Activated CD4-positive, alpha-beta memory T cell treated with anti-CD3 and anti-CD28 coated beads for 36 hours (primary cell): ENCODE data around the gene HCK. TPM values are rescaled to one million over a fixed set of nuclear protein-coding genes. Genes with fewer than 3 reads are reported as not detected.
A peak's percentile ranks its signal among the peaks of the same experiment; 100 is the strongest.
"Not testable (repeated sequence)": the region's sequence is repeated elsewhere in the genome, so short reads cannot be mapped to it uniquely, and the experiment has no call there.

Experiments used
- CTCF ChIA-PET: fragments of 350-600 bp; sonication (Branson Sonifier 250); formaldehyde crosslinking; loops from one replicate; lab custom pipeline; 2021; ENCODE audit warnings: antibody characterized with exemption, inconsistent platforms; lab: Charles Lee
- POLR2A ChIA-PET: fragments of 350-600 bp; sonication (Branson Sonifier 250); formaldehyde crosslinking; loops from one replicate; lab custom pipeline; 2021; ENCODE audit warnings: antibody characterized with exemption; lab: Charles Lee
- DNase-seq: peaks from one replicate; pipeline ENCODE4 v3.0.0-alpha.2; 2020
- H3K27ac Mint-ChIP-seq: one replicate; pipeline ENCODE4 v1.8.0; 2021; ENCODE audit warnings: mixed read lengths
- H3K27me3 Mint-ChIP-seq: one replicate; pipeline ENCODE4 v1.8.0; 2021; ENCODE audit warnings: mixed read lengths
- H3K36me3 Mint-ChIP-seq: one replicate; pipeline ENCODE4 v1.8.0; 2021; ENCODE audit warnings: mixed read lengths
- H3K4me1 Mint-ChIP-seq: one replicate; pipeline ENCODE4 v1.8.0; 2021; ENCODE audit warnings: low read depth, mixed read lengths
- H3K4me3 Mint-ChIP-seq: one replicate; pipeline ENCODE4 v1.8.0; 2021; ENCODE audit warnings: mild to moderate bottlenecking, mixed read lengths
- H3K9me3 Mint-ChIP-seq: one replicate; pipeline ENCODE4 v1.8.0; 2021; ENCODE audit warnings: mixed read lengths
- intact Hi-C: fragments of 100-400 bp; cut with micrococcal nuclease; formaldehyde crosslinking; loops from one replicate; pipeline ENCODE4 v1.15.1; 2023
- total RNA-seq, 2 experiments: library from RNA; stranded (reverse); gene quantifications; one replicate each; pipeline ENCODE4 v1.2.3, GENCODE V29; 2021

The HCK gene
- total RNA-seq, 2 experiments from 2014 or later = not detected

DNA sequence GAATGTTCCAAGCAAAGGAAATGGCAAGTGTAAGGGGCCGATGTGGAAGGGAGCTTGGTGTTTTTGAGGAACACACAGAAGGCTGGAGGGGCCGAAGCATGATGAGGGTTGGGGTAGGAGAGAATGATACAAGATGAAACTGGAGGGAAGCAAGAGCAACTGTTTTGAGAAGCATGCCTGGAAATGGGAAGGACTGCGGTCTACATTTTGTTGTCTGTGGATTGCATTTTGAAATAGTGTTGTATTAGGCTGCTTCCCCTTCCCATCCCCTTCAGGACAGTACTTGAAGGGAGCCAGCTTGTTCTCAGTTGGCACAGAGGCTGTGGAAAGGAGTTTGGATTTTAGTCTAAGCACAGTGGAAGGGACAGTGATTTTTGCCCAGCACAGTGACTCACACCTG lies 59.7 kb downstream of the HCK start:
- no peak for DNase-seq
- POLR2A ChIA-PET = no interaction called here

DNA sequence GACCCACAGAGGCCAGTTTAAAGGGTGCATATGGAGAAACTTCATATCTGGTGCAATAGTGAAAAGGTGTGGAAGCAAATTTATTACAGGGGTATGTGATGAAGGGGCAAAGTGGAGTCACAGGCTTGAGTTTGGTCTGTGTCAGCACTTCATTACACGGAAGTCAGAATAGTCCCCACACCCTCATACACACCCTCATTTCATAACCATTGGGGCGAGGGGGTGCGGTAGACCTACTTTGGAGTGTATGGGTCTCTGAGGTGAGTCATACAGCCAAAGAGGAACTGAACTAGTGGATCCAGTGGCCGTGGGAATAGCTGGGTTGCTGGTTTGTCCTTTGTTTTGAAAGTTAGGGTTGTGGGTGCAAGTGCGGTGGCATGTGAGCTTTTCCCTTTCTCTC lies 60.8 kb downstream of the HCK start:
- no peaks in the 10 kb centered on the region for H3K9me3 Mint-ChIP-seq
- no peak overlapping the region for H3K27ac Mint-ChIP-seq
- H3K36me3 Mint-ChIP-seq = peaks cover 10% of the 10 kb centered on the region
- no peaks in the 10 kb centered on the region for H3K27me3 Mint-ChIP-seq
- H3K4me3 Mint-ChIP-seq = no peak overlapping the region
- ChIA-PET POLR2A (no interaction called here), CTCF (no interaction called here)
- intact Hi-C loops = no loop called here
- peak; percentile 42 for DNase-seq
- H3K4me1 Mint-ChIP-seq = peaks cover 59% of the 10 kb centered on the region

More for the DNA sequence above, 59.7 kb downstream of the HCK start:
- Mint-ChIP-seq H3K27me3 (no peaks in the 10 kb centered on the region), H3K4me3 (no peak overlapping the region), H3K36me3 (peaks cover 10% of the 10 kb centered on the region), H3K27ac (peak overlapping the region; percentile 21), H3K9me3 (no peaks in the 10 kb centered on the region), H3K4me1 (peaks cover 53% of the 10 kb centered on the region)
- intact Hi-C loops = no loop called here
- CTCF ChIA-PET = interaction anchor here (1.6 kb wide), 1 partner anchor 20 kb away, joined by 4 read pairs; no protein-coding TSS in a partner anchor

DNA sequence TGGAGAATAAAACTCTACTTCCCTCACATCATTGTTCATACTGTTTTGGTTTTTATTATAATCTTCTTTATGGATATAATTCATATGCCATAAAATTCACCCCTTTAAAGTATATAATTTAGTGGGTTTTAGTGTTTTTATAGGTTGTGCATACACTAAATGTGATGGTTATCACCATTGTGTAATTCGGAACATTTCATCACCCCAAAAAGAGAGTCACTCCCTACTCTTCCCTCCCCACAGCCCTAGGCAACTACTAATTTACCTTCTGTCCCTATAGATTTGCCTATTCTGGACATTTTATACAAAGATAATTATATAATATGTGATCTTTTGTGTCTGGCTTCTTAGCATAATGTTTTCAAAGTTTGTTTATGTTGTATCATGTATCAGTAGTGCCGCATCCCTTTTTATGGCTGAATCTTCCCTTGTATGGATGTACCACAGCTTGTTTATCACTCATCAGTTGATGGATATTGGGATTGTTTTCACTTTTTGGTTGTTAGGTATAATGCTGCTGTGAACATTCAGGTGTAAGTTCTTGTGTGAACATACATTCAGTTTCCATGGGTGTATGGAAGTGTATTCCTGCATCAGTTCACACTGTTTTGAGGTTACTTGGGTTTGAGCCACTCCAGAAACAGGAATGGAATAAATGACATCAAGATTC lies 61.7 kb downstream of the HCK start:
- ChIA-PET POLR2A (no interaction called here), CTCF (no interaction called here)
- Mint-ChIP-seq H3K4me1 (peaks cover 62% of the 10 kb centered on the region), H3K36me3 (peaks cover 10% of the 10 kb centered on the region), H3K27me3 (no peaks in the 10 kb centered on the region), H3K9me3 (no peaks in the 10 kb centered on the region), H3K4me3 (no peak overlapping the region), H3K27ac (no peak overlapping the region)
- intact Hi-C loops = no loop called here
- no peak for DNase-seq

DNA sequence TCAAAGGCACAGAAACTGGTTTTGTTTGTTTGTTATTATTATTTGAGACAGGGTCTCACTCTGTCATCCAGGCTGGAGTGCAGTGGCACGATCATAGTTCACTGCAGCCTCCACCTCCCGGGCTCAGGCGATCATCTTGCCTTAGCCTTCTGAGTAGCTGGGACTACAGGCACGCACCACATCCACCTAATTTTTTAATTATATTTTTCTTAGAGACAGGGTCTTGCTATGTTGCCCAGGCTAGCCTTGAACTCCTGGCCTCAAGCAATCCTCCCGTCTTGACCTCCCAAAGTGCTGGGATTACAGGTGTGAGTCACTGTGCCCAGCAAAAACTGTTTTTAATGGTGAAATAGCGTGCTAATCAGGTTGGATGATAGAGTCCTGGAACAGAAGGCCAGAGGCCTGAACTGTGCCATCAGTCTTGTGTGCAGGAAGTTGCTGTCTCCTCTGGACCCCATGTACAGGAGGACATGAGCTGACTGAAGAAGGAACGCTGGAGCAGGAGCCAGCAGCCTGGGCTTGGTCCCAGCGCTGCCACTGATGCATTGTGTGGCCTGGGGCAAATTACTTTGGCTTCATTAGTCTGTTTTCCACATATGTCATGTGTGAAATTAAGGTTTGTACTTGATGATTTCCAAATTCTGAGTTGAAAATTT lies 62.4 kb downstream of the HCK start:
- POLR2A ChIA-PET = no interaction called here
- no peaks in the 10 kb centered on the region for H3K27me3 Mint-ChIP-seq
- H3K27ac Mint-ChIP-seq = no peak overlapping the region

DNA sequence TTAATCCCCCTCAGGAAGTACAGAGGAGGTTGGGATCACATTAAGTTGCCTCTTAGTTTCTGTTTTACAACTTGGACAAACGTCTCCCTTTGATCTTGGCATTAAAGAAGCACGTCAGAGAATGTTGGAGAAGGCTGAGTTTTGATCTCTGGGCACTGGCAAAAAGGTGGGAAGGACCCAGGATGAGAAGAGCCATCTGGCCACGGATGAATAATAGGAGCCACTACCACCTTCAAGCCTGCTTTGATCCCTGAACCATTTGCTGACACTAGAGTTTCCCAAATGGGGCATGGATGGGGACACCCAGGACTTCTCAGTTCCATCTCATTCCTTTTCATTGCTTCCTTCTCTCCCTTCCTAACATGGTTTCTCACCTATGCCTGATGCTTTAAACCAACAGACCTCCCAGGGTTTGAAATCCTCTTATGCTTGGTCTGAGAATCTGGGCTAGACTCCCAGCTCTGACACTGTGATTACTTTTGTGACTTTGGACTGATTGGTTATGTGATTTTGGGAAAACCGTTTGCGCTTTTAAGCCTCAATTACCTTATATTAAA lies 63.2 kb downstream of the HCK start:
- no peak for DNase-seq
- Mint-ChIP-seq H3K4me3 (no peak overlapping the region), H3K4me1 (peaks cover 62% of the 10 kb centered on the region), H3K9me3 (no peaks in the 10 kb centered on the region), H3K36me3 (peaks cover 6% of the 10 kb centered on the region), H3K27ac (no peak overlapping the region), H3K27me3 (no peaks in the 10 kb centered on the region)
- CTCF ChIA-PET = no interaction called here
- intact Hi-C loops = no loop called here
- POLR2A ChIA-PET = no interaction called here

More for the DNA sequence above, 62.4 kb downstream of the HCK start:
- Mint-ChIP-seq H3K9me3 (no peaks in the 10 kb centered on the region), H3K4me3 (no peak overlapping the region), H3K4me1 (peaks cover 62% of the 10 kb centered on the region), H3K36me3 (peaks cover 10% of the 10 kb centered on the region)
- intact Hi-C loops = no loop called here
- CTCF ChIA-PET = no interaction called here
- DNase-seq = no peak

DNA sequence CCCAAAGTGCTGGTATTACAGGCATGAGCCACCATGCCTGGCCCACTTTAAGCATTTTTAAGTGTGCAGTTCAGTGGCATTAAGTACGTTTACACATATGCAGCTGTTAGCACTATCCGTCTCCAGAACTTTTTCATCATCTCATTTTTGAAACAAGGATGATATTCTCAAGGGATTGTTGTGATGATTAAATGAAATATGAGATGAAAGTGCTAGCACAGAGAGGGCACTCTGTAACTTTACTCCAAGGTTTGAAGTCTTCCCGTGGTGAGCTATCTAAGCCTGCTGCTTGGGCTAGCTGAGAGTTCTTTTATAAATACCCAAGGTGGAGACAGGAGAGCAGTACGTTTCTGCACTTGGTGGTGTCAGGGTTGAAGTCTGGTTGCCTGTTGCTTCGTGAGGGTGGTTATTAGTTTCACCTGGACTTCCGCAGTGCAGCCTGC lies 64.1 kb downstream of the HCK start:
- CTCF ChIA-PET = no interaction called here
- no peaks in the 10 kb centered on the region for H3K9me3 Mint-ChIP-seq
- no peak overlapping the region for H3K4me3 Mint-ChIP-seq
- H3K36me3 Mint-ChIP-seq = peaks cover 6% of the 10 kb centered on the region
- no peaks in the 10 kb centered on the region for H3K27me3 Mint-ChIP-seq
- peaks cover 54% of the 10 kb centered on the region for H3K4me1 Mint-ChIP-seq
- no peak for DNase-seq
- no peak overlapping the region for H3K27ac Mint-ChIP-seq
- POLR2A ChIA-PET = no interaction called here
- intact Hi-C loops = loop anchor here (1.0 kb wide), 1 partner anchor 14 kb away; no protein-coding TSS in a partner anchor

DNA sequence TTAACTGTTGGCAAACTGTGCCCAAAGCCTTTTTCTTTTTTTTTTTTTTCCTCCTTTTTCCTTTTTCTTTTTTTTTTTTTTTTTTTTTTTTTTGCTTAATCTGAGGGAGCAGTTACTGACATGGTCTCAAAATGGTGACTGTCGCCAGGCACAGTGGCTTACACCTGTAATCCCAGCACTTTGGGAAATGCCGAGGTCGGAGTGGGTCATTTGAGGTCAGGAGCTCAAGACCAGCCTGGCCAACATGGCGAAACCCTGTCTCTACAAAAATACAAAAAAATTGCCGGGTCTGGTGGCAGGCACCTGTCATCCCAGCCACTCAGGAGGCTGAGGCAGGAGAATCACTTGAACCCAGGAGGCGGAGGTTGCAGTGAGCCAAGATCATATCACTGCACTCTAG lies 64.8 kb downstream of the HCK start:
- H3K27me3 Mint-ChIP-seq, H3K36me3 Mint-ChIP-seq, DNase-seq, CTCF ChIA-PET, H3K4me3 Mint-ChIP-seq, H3K27ac Mint-ChIP-seq, H3K9me3 Mint-ChIP-seq: not testable (repeated sequence)
- peaks cover 47% of the 10 kb centered on the region for H3K4me1 Mint-ChIP-seq
- POLR2A ChIA-PET = interaction anchor here (0.6 kb wide), 1 partner anchor 11 kb away, joined by 4 read pairs; no protein-coding TSS in a partner anchor
- intact Hi-C loops = loop anchor here (1.0 kb wide), 1 partner anchor 14 kb away; no protein-coding TSS in a partner anchor

DNA sequence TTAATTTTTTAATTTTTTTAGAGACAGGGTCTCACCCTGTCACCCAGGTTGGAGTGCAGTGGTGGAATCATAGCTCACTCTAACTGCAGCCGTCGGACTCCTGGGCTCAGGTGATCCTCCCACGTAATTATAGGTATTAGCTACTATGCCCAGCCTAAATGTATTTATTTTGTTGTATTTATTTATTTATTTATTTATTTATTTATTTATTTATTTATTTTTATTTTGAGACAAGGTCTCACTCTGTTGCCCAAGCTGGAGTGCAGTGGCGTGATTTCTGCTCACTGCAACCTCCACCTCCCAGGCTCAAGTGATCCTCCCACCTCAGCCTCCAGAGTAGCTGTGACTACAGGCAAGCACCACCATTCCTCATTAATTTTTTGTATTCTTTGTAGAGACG lies 66.4 kb downstream of the HCK start:
- CTCF ChIA-PET = interaction anchor here (0.9 kb wide), 1 partner anchor 26 kb away, joined by 3 read pairs; no protein-coding TSS in a partner anchor

DNA sequence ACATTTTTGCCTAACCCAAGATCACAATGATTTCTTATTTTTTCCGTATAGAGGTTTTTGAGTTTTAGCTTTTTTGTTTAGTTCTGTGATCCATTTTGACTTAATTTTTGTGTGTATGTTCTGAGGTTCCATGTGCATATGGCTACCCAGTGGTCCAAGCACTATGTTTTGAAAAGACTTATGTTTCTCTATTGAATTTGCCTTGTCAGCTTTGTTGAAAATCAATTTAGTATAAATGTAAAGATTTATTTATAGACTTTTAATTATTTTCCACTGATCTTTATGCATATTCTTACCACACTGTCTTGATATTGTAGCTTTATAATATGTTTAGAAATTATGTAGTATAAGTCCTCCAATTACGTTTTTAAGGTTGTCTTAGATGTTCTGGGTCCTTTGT lies 67.7 kb downstream of the HCK start:
- intact Hi-C loops = no loop called here
- H3K4me3 Mint-ChIP-seq = no peak overlapping the region
- peaks cover 27% of the 10 kb centered on the region for H3K4me1 Mint-ChIP-seq
- DNase-seq = no peak
- H3K36me3 Mint-ChIP-seq = peaks cover 10% of the 10 kb centered on the region
- H3K9me3 Mint-ChIP-seq = no peaks in the 10 kb centered on the region
- ChIA-PET POLR2A (no interaction called here), CTCF (no interaction called here)
- H3K27ac Mint-ChIP-seq = no peak overlapping the region
- no peaks in the 10 kb centered on the region for H3K27me3 Mint-ChIP-seq

More for the DNA sequence above, 66.4 kb downstream of the HCK start:
- peaks cover 32% of the 10 kb centered on the region for H3K4me1 Mint-ChIP-seq
- H3K27me3 Mint-ChIP-seq, intact Hi-C loops, DNase-seq, H3K4me3 Mint-ChIP-seq, H3K9me3 Mint-ChIP-seq, H3K27ac Mint-ChIP-seq, H3K36me3 Mint-ChIP-seq, POLR2A ChIA-PET: not testable (repeated sequence)

DNA sequence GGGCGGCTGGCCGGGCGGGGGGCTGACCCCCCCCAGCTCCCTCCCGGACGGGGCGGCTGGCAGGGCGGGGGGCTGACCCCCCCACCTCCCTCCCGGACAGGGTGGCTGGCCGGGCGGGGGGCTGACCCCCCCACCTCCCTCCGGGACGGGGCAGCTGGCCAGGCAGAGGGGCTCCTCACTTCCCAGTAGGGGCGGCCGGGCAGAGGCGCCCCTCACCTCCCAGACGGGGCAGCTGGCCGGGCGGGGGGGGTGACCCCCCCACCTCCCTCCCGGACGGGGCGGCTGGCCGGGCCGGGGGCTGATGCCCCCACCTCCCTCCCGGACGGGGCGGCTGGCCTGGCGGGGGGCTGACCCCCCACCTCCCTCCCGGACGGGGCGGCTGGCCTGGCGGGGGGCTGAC lies 69.9 kb downstream of the HCK start:
- H3K4me1 Mint-ChIP-seq = peaks cover 14% of the 10 kb centered on the region
- H3K9me3 Mint-ChIP-seq, H3K4me3 Mint-ChIP-seq, H3K27me3 Mint-ChIP-seq, intact Hi-C loops, POLR2A ChIA-PET, DNase-seq, H3K27ac Mint-ChIP-seq, CTCF ChIA-PET: not testable (repeated sequence)
- H3K36me3 Mint-ChIP-seq = peaks cover 11% of the 10 kb centered on the region

DNA sequence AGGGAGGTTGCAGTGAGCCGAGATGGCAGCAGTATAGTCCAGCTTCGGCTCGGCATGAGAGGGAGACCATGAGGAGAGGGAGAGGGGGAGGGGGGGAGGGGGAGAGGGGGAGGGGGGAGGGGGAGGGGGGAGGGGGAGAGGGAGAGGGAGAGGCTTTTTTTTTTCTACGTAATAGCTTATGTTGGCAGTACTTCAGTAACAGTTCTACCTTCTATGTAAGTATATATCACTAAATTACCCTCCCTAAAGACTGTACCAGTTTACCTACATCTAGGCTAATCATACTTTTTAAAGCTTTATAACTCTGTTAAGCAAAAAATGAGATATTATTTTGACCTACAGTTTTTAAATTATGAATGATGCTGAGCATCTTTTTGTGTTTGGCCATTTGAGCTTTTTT lies 71.0 kb downstream of the HCK start:
- peaks cover 6% of the 10 kb centered on the region for H3K4me1 Mint-ChIP-seq
- peak overlapping the region; percentile 33 for H3K27ac Mint-ChIP-seq
- ChIA-PET CTCF (interaction anchor here (1.1 kb wide), 1 partner anchor 105 kb away, joined by 3 read pairs; no protein-coding TSS in a partner anchor), POLR2A (no interaction called here)
- intact Hi-C loops = no loop called here
- H3K27me3 Mint-ChIP-seq = no peaks in the 10 kb centered on the region
- H3K9me3 Mint-ChIP-seq = no peaks in the 10 kb centered on the region
- DNase-seq = no peak
- H3K36me3 Mint-ChIP-seq = peaks cover 11% of the 10 kb centered on the region
- H3K4me3 Mint-ChIP-seq = no peak overlapping the region

DNA sequence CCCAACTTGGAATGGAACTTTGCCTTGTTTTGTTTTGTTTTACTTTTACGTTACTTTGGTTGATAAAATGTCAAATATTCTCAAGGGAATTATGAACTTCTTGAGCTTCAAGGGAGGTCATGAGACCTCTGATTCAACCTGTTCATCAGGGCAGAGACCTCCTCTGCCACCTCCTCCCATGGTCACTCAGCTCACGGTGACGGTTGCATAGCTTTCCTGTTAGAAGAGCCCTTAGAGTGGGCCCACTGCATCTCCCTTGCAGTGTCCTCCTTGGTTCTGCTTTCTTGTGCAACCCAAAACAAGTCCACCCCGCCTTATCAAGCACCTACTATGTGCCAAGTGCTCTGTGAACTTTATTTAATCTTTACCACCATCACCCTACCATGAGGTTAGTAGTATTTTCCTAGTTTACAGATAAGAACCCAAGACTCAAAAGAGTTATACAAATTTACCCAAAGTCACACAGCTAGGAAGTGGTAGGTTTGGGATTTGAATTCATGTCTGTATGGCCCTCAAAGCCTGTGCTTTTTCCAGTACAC lies 72.9 kb downstream of the HCK start:
- Mint-ChIP-seq H3K27ac (no peak overlapping the region), H3K9me3 (no peaks in the 10 kb centered on the region)
- CTCF ChIA-PET = no interaction called here

More for the DNA sequence above, 72.9 kb downstream of the HCK start:
- H3K4me1 Mint-ChIP-seq = peaks cover 5% of the 10 kb centered on the region
- intact Hi-C loops = no loop called here
- DNase-seq = no peak
- H3K27me3 Mint-ChIP-seq = no peaks in the 10 kb centered on the region
- POLR2A ChIA-PET = no interaction called here
- peaks cover 11% of the 10 kb centered on the region for H3K36me3 Mint-ChIP-seq
- H3K4me3 Mint-ChIP-seq = no peak overlapping the region
